IMR-90 (cell line): ENCODE measurements around the gene RSU1. TPM values are rescaled to one million over a fixed set of nuclear protein-coding genes. Genes with fewer than 3 reads are reported as not detected.

ENCODE experiments used
- ATAC-seq: fragments of 200-7000 bp; cut with Tn5 transposase; 2 replicates; pipeline ENCODE4 v1.9.1; 2020; ENCODE audit warnings: low read depth, mild to moderate bottlenecking, moderate library complexity
- BruUV-seq: library from RNA; stranded (reverse); fragments of 400-500 nt; replicated peaks from 2 replicates; lab custom pipeline; 2021; lab: Mats Ljungman, UMichigan
- CTCF ChIA-PET: fragments of 300-600 bp; formaldehyde crosslinking; extraction: SDS; loops from one replicate; lab custom pipeline; 2021; ENCODE audit warnings: antibody characterized with exemption; lab: Yijun Ruan, JAX
- POLR2A ChIA-PET: fragments of 300-600 bp; sonication (Branson Sonifier 250); formaldehyde crosslinking; loops from one replicate; lab custom pipeline; 2022; ENCODE audit warnings: antibody characterized with exemption; ENCODE audit not compliant: unreplicated experiment; lab: Charles Lee
- DNase-seq: peaks from one replicate; pipeline ENCODE4 v3.0.0; 2013
- H2AFZ ChIP-seq: replicated peaks from 2 replicates; pipeline ENCODE3; 2013; ENCODE audit warnings: low read length, mild to moderate bottlenecking; ENCODE audit not compliant: poor library complexity
- H2AK5ac ChIP-seq: 2 replicates; pipeline ENCODE4 v1.6.1; 2013; ENCODE audit warnings: low read depth, low read length, inconsistent platforms
- H2AK9ac ChIP-seq: replicated peaks from 2 replicates; pipeline ENCODE3; 2013; ENCODE audit warnings: mild to moderate bottlenecking, low read depth, low read length, moderate library complexity; ENCODE audit not compliant: poor library complexity
- H2BK120ac ChIP-seq: 2 replicates; pipeline ENCODE4 v1.6.1; 2013; ENCODE audit warnings: low read depth, low read length, inconsistent platforms
- H2BK15ac ChIP-seq: 3 replicates; pipeline ENCODE4 v1.6.1; 2013; ENCODE audit warnings: low read depth, low read length, inconsistent platforms
- H2BK20ac ChIP-seq: 2 replicates; pipeline ENCODE4 v1.6.1; 2013; ENCODE audit warnings: low read depth, mild to moderate bottlenecking, inconsistent platforms, low read length, moderate library complexity
- H2BK5ac ChIP-seq: 2 replicates; pipeline ENCODE4 v1.6.1; 2013; ENCODE audit warnings: mild to moderate bottlenecking, low read depth, low read length, inconsistent platforms; ENCODE audit not compliant: poor library complexity, severe bottlenecking
- H3K14ac ChIP-seq: replicated peaks from 2 replicates; pipeline ENCODE4 v1.6.1; 2013; ENCODE audit warnings: low read depth, low read length, inconsistent platforms
- H3K18ac ChIP-seq: 2 replicates; pipeline ENCODE4 v1.6.1; 2013; ENCODE audit warnings: low read depth, low read length, control low read depth
- H3K23ac ChIP-seq: 2 replicates; pipeline ENCODE4 v1.6.1; 2013; ENCODE audit warnings: low read depth, low read length, inconsistent platforms
- H3K27ac ChIP-seq: 2 replicates; pipeline ENCODE4 v1.5.1; 2013; ENCODE audit warnings: mild to moderate bottlenecking, control low read depth, low read length; ENCODE audit not compliant: insufficient read depth
- H3K27me3 ChIP-seq: 2 replicates; pipeline ENCODE4 v1.6.1; 2013; ENCODE audit warnings: low read length; ENCODE audit not compliant: control insufficient read depth, insufficient read depth
- H3K36me3 ChIP-seq: 2 replicates; pipeline ENCODE4 v1.6.1; 2013; ENCODE audit warnings: low read length, mixed read lengths; ENCODE audit not compliant: control insufficient read depth, insufficient read depth
- H3K4ac ChIP-seq: 2 replicates; pipeline ENCODE4 v1.6.1; 2013; ENCODE audit warnings: low read depth, low read length, inconsistent platforms
- H3K4me1 ChIP-seq: 2 replicates; pipeline ENCODE4 v1.6.1; 2013; ENCODE audit warnings: low read length, mixed read lengths; ENCODE audit not compliant: control insufficient read depth, insufficient read depth
- H3K4me2 ChIP-seq: 2 replicates; pipeline ENCODE4 v1.6.1; 2013; ENCODE audit warnings: low read depth, mild to moderate bottlenecking, control low read depth, low read length, moderate library complexity
- H3K4me3 ChIP-seq: 2 replicates; pipeline ENCODE4 v1.5.1; 2013; ENCODE audit warnings: low read depth, mild to moderate bottlenecking, control low read depth, low read length, moderate library complexity; ENCODE audit not compliant: insufficient read depth
- H3K56ac ChIP-seq: 2 replicates; pipeline ENCODE4 v1.6.1; 2013; ENCODE audit warnings: low read length, inconsistent platforms; ENCODE audit not compliant: insufficient read depth; ENCODE audit errors: extremely low read depth
- H3K79me1 ChIP-seq, 2 experiments: 2 replicates each; pipeline ENCODE4 v1.6.1; 2013; ENCODE audit warnings: low read length in 2 of 2, inconsistent platforms in 1 of 2, low read depth in 1 of 2
- H3K9ac ChIP-seq: 2 replicates; pipeline ENCODE4 v1.6.1; 2013; ENCODE audit warnings: low read depth, low read length, control low read depth
- H3K9me1 ChIP-seq: 2 replicates; pipeline ENCODE4 v1.6.1; 2013; ENCODE audit warnings: low read length, inconsistent platforms; ENCODE audit not compliant: insufficient read depth
- H3K9me3 ChIP-seq: 2 replicates; pipeline ENCODE4 v1.6.1; 2013; ENCODE audit warnings: low read length; ENCODE audit not compliant: control insufficient read depth, insufficient read depth
- H4K20me1 ChIP-seq: 2 replicates; pipeline ENCODE4 v1.6.1; 2013; ENCODE audit warnings: low read length, inconsistent platforms; ENCODE audit not compliant: insufficient read depth
- H4K5ac ChIP-seq: 2 replicates; pipeline ENCODE4 v1.6.1; 2013; ENCODE audit warnings: mild to moderate bottlenecking, low read depth, low read length, control low read depth
- H4K8ac ChIP-seq, 2 experiments: 2 replicates each; pipeline ENCODE4 v1.6.1; 2013; ENCODE audit warnings: low read depth in 2 of 2, low read length in 2 of 2, control low read depth in 1 of 2, inconsistent platforms in 1 of 2
- H4K91ac ChIP-seq: 2 replicates; pipeline ENCODE4 v1.6.1; 2013; ENCODE audit warnings: low read depth, low read length, inconsistent platforms; ENCODE audit not compliant: insufficient read depth
- BHLHE40 ChIP-seq: fragments of 150-350 bp; IDR thresholded peaks from 2 replicates; pipeline ENCODE4 v1.6.1; 2016; ENCODE audit warnings: mild to moderate bottlenecking, low read depth, low read length
- CEBPB ChIP-seq: IDR thresholded peaks from 2 replicates; pipeline ENCODE4 v1.6.1; 2012; ENCODE audit warnings: low read depth, low read length, improper control_type of control experiment
- CHD1 ChIP-seq: IDR thresholded peaks from 2 replicates; pipeline ENCODE4 v1.6.1; 2012; ENCODE audit warnings: low read depth, low read length, improper control_type of control experiment
- FOS ChIP-seq: fragments of 150-350 bp; IDR thresholded peaks from 2 replicates; pipeline ENCODE4 v1.6.1; 2016; ENCODE audit warnings: low read depth, low read length
- MAFK ChIP-seq: IDR thresholded peaks from 2 replicates; pipeline ENCODE4 v1.6.1; 2012; ENCODE audit warnings: low read depth, low read length, improper control_type of control experiment
- MAZ ChIP-seq: IDR thresholded peaks from 2 replicates; pipeline ENCODE4 v1.6.1; 2012; ENCODE audit warnings: low read depth, mild to moderate bottlenecking, low read length, improper control_type of control experiment, moderate library complexity, borderline replicate concordance
- MXI1 ChIP-seq: IDR thresholded peaks from 2 replicates; pipeline ENCODE4 v1.6.1; 2012; ENCODE audit warnings: low read depth, mild to moderate bottlenecking, low read length, moderate library complexity, borderline replicate concordance
- NFE2L2 ChIP-seq: fragments of 150-350 bp; IDR thresholded peaks from 2 replicates; pipeline ENCODE4 v1.6.1; 2016; ENCODE audit warnings: low read depth, mild to moderate bottlenecking, low read length
- POLR2A ChIP-seq: IDR thresholded peaks from 2 replicates; pipeline ENCODE4 v1.6.1; 2012; ENCODE audit warnings: mild to moderate bottlenecking, low read depth, low read length
- RAD21 ChIP-seq: IDR thresholded peaks from 2 replicates; pipeline ENCODE4 v1.6.1; 2012; ENCODE audit warnings: low read length, improper control_type of control experiment
- RCOR1 ChIP-seq: IDR thresholded peaks from 2 replicates; pipeline ENCODE4 v1.6.1; 2012; ENCODE audit warnings: mild to moderate bottlenecking, low read length, improper control_type of control experiment; ENCODE audit not compliant: insufficient replicate concordance
- RFX5 ChIP-seq: IDR thresholded peaks from 2 replicates; pipeline ENCODE4 v1.8.0; 2012; ENCODE audit warnings: low read depth, mild to moderate bottlenecking, low read length, moderate library complexity
- SMC3 ChIP-seq: fragments of 150-350 bp; IDR thresholded peaks from 2 replicates; pipeline ENCODE4 v1.6.1; 2016; ENCODE audit warnings: low read depth, mild to moderate bottlenecking, antibody characterized with exemption, low read length, moderate library complexity
- WGBS, 2 experiments: methylation state at CpG; one replicate each; pipeline versions ENCODE4 v1.1.5 to v1.1.7; 2013; ENCODE audit warnings: missing lambda C conversion rate in 2 of 2; ENCODE audit not compliant: insufficient read length in 1 of 2; ENCODE audit errors: extremely low coverage in 2 of 2; 5-methylcytosine and 5-hydroxymethylcytosine counted together
- dilution Hi-C: fragments of 300-500 bp; cut with HindIII; formaldehyde crosslinking; loops from one replicate; pipeline ENCODE4 v1.14.3; 2018; ENCODE audit warnings: low sequenced_read_pairs; ENCODE audit not compliant: unreplicated experiment
- in situ Hi-C: fragments of 300-500 bp; cut with MboI; formaldehyde crosslinking; loops from 3 replicates; pipeline ENCODE4 v1.14.3; 2019; ENCODE audit warnings: low sequenced_read_pairs, inconsistent platforms, mixed read lengths
- intact Hi-C: fragments of 100-400 bp; cut with micrococcal nuclease; formaldehyde crosslinking; loops from 2 replicates; pipeline ENCODE4 v1.10.0; 2022
- polyA plus RNA-seq, 3 experiments: library from polyadenylated mRNA; depleted of rRNA; stranded (reverse); fragments of >200 nt; gene quantifications; 2 replicates each; pipeline ENCODE4 v1.2.3, GENCODE V29; 2012; ENCODE audit warnings: low replicate concordance in 1 of 3
- total RNA-seq: library from RNA; depleted of rRNA; stranded (reverse); fragments of >200 nt; gene quantifications from 2 replicates; pipeline ENCODE4 v1.2.3, GENCODE V29; 2012
- TF ChIP-seq, protein P1 (sequence below): fragments of 150-350 bp; IDR thresholded peaks from 2 replicates; pipeline ENCODE4 v1.6.1; 2017; ENCODE audit warnings: mild to moderate bottlenecking, antibody characterized with exemption, low read length, low read depth
- TF ChIP-seq, protein P2 (sequence below): fragments of 150-350 bp; IDR thresholded peaks from 2 replicates; pipeline ENCODE4 v1.6.1; 2016; ENCODE audit warnings: low read depth, mild to moderate bottlenecking, low read length, moderate library complexity, borderline replicate concordance
- TF ChIP-seq, protein P3 (sequence below): conservative IDR thresholded peaks from 2 replicates; pipeline ENCODE4 v1.5.1; 2012; ENCODE audit warnings: mild to moderate bottlenecking, low read depth, low read length, improper control_type of control experiment

RSU1 gene
- total and polyA plus RNA-seq, 2 of the 4 experiments (the other 2 are of a cell fraction), result 134 to 148 TPM

DNA sequence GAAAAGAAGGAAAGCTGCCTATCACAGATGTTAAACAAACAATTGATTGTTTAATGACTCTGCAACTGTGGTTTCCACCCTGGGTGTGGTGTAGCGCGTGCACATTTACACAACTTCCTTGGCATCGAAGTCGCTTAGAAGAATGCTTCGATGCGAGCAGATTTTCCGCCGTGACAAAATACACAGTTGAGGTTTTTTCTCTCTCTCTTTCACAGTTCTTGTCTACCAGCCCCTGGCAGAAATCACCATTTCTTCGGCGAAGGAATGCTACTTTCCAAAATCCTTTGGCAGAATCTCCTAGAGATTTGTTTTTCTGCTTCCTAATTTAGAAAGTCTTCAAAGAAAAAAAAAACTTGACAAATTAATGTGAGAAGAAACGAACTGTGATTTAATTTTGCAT, 224.8 kb downstream of the RSU1 start:
- Histone ChIP-seq H4K20me1 (no peaks in the 10 kb centered on the region), H4K91ac (no peak overlapping the region)

More for the DNA sequence above, 224.8 kb downstream of the RSU1 start:
- H3K27me3 ChIP-seq, result no peaks in the 10 kb centered on the region
- no peak overlapping the region for H2AFZ ChIP-seq
- no peak overlapping the region for H2AK9ac ChIP-seq
- no peak for TF ChIP-seq POLR2A
- TF ChIP-seq SMC3, result no peak
- TF ChIP-seq CHD1, result no peak
- TF ChIP-seq RCOR1, result no peak
- TF ChIP-seq RFX5, result no peak
- no peak for TF ChIP-seq MAFK
- TF ChIP-seq, protein P1, sequence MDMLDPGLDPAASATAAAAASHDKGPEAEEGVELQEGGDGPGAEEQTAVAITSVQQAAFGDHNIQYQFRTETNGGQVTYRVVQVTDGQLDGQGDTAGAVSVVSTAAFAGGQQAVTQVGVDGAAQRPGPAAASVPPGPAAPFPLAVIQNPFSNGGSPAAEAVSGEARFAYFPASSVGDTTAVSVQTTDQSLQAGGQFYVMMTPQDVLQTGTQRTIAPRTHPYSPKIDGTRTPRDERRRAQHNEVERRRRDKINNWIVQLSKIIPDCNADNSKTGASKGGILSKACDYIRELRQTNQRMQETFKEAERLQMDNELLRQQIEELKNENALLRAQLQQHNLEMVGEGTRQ, result no peak
- TF ChIP-seq MXI1, result no peak
- TF ChIP-seq, protein P2, sequence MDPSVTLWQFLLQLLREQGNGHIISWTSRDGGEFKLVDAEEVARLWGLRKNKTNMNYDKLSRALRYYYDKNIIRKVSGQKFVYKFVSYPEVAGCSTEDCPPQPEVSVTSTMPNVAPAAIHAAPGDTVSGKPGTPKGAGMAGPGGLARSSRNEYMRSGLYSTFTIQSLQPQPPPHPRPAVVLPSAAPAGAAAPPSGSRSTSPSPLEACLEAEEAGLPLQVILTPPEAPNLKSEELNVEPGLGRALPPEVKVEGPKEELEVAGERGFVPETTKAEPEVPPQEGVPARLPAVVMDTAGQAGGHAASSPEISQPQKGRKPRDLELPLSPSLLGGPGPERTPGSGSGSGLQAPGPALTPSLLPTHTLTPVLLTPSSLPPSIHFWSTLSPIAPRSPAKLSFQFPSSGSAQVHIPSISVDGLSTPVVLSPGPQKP, result no peak
- TF ChIP-seq NFE2L2, result no peak
- no peak for TF ChIP-seq BHLHE40
- TF ChIP-seq FOS, result no peak
- no peak for TF ChIP-seq RAD21
- TF ChIP-seq, protein P3, sequence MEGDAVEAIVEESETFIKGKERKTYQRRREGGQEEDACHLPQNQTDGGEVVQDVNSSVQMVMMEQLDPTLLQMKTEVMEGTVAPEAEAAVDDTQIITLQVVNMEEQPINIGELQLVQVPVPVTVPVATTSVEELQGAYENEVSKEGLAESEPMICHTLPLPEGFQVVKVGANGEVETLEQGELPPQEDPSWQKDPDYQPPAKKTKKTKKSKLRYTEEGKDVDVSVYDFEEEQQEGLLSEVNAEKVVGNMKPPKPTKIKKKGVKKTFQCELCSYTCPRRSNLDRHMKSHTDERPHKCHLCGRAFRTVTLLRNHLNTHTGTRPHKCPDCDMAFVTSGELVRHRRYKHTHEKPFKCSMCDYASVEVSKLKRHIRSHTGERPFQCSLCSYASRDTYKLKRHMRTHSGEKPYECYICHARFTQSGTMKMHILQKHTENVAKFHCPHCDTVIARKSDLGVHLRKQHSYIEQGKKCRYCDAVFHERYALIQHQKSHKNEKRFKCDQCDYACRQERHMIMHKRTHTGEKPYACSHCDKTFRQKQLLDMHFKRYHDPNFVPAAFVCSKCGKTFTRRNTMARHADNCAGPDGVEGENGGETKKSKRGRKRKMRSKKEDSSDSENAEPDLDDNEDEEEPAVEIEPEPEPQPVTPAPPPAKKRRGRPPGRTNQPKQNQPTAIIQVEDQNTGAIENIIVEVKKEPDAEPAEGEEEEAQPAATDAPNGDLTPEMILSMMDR, result no peak
- no peak for TF ChIP-seq CEBPB
- TF ChIP-seq MAZ, result no peak
- H3K4ac ChIP-seq, result no peak overlapping the region
- in situ Hi-C loops (no loop called here), dilution Hi-C loops (no loop called here), intact Hi-C loops (no loop called here)
- H4K5ac ChIP-seq, result no peak overlapping the region
- no peaks in the 10 kb centered on the region for H3K9me3 ChIP-seq
- no peak overlapping the region for H3K14ac ChIP-seq
- WGBS, 2 experiments, result 100% methylated on average over 2 of the region's 11 CpGs; no CpG with 5 or more reads in 1 of the 2 experiments
- H2BK5ac ChIP-seq, result no peak overlapping the region
- H3K27ac ChIP-seq, result no peak overlapping the region
- no peaks in the 10 kb centered on the region; the same call in 1 of the 2 replicates for H3K9me1 ChIP-seq
- no peak for DNase-seq
- POLR2A ChIA-PET, result no interaction called here
- H3K18ac ChIP-seq, result no peak overlapping the region
- H2BK120ac ChIP-seq, result no peak overlapping the region
- ATAC-seq, result no peak
- H2BK20ac ChIP-seq, result no peak overlapping the region
- peaks cover 9% of the 10 kb centered on the region for H3K36me3 ChIP-seq
- CTCF ChIA-PET, result no interaction called here
- no peaks in the 10 kb centered on the region for H3K4me1 ChIP-seq
- no peak overlapping the region for H2BK15ac ChIP-seq
- H3K9ac ChIP-seq, result no peak overlapping the region
- H3K23ac ChIP-seq, result no peak overlapping the region
- H2AK5ac ChIP-seq, result no peak overlapping the region
- no TSS peak for BruUV-seq
- no peak overlapping the region for H3K4me3 ChIP-seq
- no peak overlapping the region for H3K4me2 ChIP-seq
- H3K79me1 ChIP-seq, result no peaks in the 10 kb centered on the region; a peak in 1 of 4 replicates
- H4K8ac ChIP-seq, result no peak overlapping the region
- no peak overlapping the region for H3K56ac ChIP-seq
